HK-2 (cell line): ENCODE results near the gene SNX4.

Experiments used
- DNase-seq: peaks from one replicate; pipeline ENCODE4 v3.0.0-alpha.2; 2018; ENCODE audit not compliant: unreplicated experiment

The SNX4 gene

DNA sequence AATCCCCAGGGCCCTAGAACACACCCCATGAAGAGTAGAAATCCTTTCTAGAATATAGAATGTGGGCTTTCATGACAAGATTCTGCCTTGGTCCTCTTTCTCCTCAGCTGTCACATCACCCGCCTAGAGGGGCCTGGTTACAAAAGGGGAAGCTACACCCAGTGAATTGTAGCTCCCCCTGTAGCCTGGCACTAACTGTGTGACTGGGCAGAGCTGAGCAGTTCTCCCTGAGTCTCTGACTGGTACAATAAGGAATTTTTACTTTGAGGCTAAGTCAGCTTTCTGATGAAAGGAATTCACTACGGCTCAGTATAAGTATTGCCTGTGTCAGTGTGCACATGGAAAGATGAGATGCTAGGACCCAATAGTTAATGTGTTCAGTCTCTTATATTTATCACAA, 116.2 kb downstream of the SNX4 start:
- no peak for DNase-seq

GRCh38 chr3:125402639-125403038, 117.4 kb downstream of the SNX4 start:
- no peak for DNase-seq

DNA sequence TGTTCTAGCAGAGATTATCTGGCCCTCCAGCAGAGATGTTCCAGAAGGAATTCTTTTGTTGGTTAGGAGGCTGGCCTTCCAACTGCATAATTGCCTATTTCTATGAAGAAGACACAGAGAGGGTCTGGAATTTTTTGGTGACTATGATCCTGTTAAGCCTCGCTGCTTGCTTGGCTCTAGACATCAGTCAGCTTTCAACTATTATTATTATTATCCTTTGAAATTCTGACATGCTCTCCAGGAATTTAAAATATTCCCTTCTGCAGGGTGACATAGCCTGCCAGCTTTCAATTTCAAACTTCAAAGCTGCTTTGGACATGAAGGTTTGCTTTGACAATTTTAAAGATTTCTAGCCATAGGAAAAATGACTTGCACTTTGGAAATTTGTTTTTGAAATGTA, 118.6 kb downstream of the SNX4 start:
- no peak for DNase-seq

DNA sequence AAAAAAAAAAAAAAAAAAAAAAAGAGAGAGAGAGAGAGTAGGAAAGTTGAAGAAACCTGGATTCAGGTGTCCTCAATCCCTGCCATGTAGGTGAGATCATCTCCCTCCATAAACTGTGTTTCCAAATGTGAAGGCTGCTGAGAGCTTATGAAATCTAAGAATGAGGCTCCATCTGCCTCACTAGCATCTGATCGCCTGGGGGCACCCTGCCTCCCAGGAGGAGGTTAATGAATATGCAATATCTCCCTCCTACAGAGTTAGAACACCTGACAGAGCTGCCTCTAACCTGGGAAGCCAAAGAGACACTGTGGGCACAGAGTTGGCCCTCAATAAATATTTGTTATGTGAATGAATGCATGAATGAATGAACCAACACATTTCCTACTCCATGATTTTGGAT, 121.0 kb downstream of the SNX4 start:
- no peak for DNase-seq
